Measurements from ENCODE around the gene AGBL5. TPM values are rescaled to one million over a fixed set of nuclear protein-coding genes. Genes with fewer than 3 reads are reported as not detected.
A peak's percentile ranks its signal among the peaks of the same experiment; 100 is the strongest.

AGBL5 gene
- total RNA-seq, 1 experiment from 2014 or later: 55.4 TPM

- Mint-ChIP-seq H3K27me3 (ENCODE audit: low read depth) (peaks cover 20% of the 10 kb centered on the region), H3K9me3 (no peaks in the 10 kb centered on the region), H3K4me1 (peaks cover 20 to 45% of the 10 kb centered on the region in 2 experiments), H3K36me3 (ENCODE audit: insufficient read depth in 1 of 3, low read depth in 3 of 3) (no peaks in the 10 kb centered on the region), H3K4me3 (peak overlapping the region in 1 of 2 experiments; percentile 75; a peak in 2 of 5 replicates), H3K27ac (no peak overlapping the region)
- Histone ChIP-seq H3K9ac (ENCODE audit: extremely low read depth, insufficient read length, low read length) (no peak overlapping the region), H3K4me2 (ENCODE audit: insufficient read depth, insufficient read length, low read length) (no peak overlapping the region), H3K27ac (ENCODE audit: insufficient read length, low read depth, low read length) (no peak overlapping the region), H3K18ac (ENCODE audit: insufficient read length, low read depth, low read length) (no peak overlapping the region), H3K14ac (ENCODE audit: insufficient read depth, low read length) (no peak overlapping the region; the same call in 1 of the 2 replicates), H2BK20ac (ENCODE audit: low read depth, low read length, poor library complexity, severe bottlenecking) (no peak overlapping the region), H2BK5ac (ENCODE audit: insufficient read length, low read length) (no peak overlapping the region), H3K56ac (ENCODE audit: insufficient read length, low read depth, low read length) (no peak overlapping the region), H2BK15ac (ENCODE audit: low read depth, low read length) (no peak overlapping the region), H2AK5ac (ENCODE audit: insufficient read length, low read length) (no peak overlapping the region), H2AFZ (ENCODE audit: low read length) (no peak overlapping the region), H3K79me2 (ENCODE audit: insufficient read depth, low read length) (no peaks in the 10 kb centered on the region), H3T11ph (ENCODE audit: low read length) (no peak overlapping the region), H3K9me3 (ENCODE audit: control insufficient read depth, low read depth, low read length) (no peaks in the 10 kb centered on the region), H3K79me1 (ENCODE audit: insufficient read depth, low read depth, low read length, poor library complexity, severe bottlenecking) (no peaks in the 10 kb centered on the region), H4K5ac (ENCODE audit: insufficient read length, low read depth, low read length) (no peak overlapping the region), H4K20me1 (ENCODE audit: control insufficient read depth, insufficient read depth, insufficient read length) (no peaks in the 10 kb centered on the region), H4K91ac (ENCODE audit: insufficient read length, low read depth, low read length) (no peak overlapping the region), H3K23me2 (ENCODE audit: insufficient read length, low read depth, low read length, poor library complexity, severe bottlenecking) (peaks cover 11% of the 10 kb centered on the region), H3K27me3 (ENCODE audit: insufficient read depth, low read length) (no peaks in the 10 kb centered on the region), H3K4me1 (ENCODE audit: insufficient read depth, low read length) (no peaks in the 10 kb centered on the region), H3K4ac (ENCODE audit: low read depth, low read length) (no peak overlapping the region), H3K23ac (ENCODE audit: insufficient read length, low read depth, low read length) (no peak overlapping the region), H4K8ac (replicated peaks; ENCODE audit: insufficient read length, low read depth, low read length) (no peak overlapping the region), H2BK120ac (ENCODE audit: low read depth, low read length, poor library complexity, severe bottlenecking) (no peak overlapping the region), H2BK12ac (ENCODE audit: insufficient read length, low read depth, low read length) (no peak overlapping the region)
- no CpG with 5 or more reads among the region's 38 CpGs for WGBS (ENCODE audit: extremely low coverage, insufficient read length, low lambda C conversion rate)
- no peak for DNase-seq
- no peak for TF ChIP-seq CTCF (conservative IDR thresholded peaks at IDR 0.05)
These were observed 30.7 kb downstream of the AGBL5 start for GRCh38 chr2:27081984-27082772.
